HEK293 (cell line): ENCODE data around the gene TEDC2.
A peak's percentile ranks its signal among the peaks of the same experiment; 100 is the strongest.

ENCODE experiments used
- AEBP2 ChIP-seq: fragments of 450-650 bp; formaldehyde crosslinking; IDR thresholded peaks from 2 replicates; pipeline ENCODE4 v1.5.1; 2016; ENCODE audit warnings: missing biosample characterization, missing genetic modification characterization, borderline replicate concordance
- BCL11A ChIP-seq: fragments of 450-650 bp; formaldehyde crosslinking; IDR thresholded peaks from 2 replicates; pipeline ENCODE4 v1.5.1; 2016; ENCODE audit warnings: low read depth, missing biosample characterization, missing genetic modification characterization
- GLIS1 ChIP-seq: fragments of 450-650 bp; formaldehyde crosslinking; IDR thresholded peaks from 2 replicates; pipeline ENCODE4 v1.5.1; 2016; ENCODE audit warnings: missing biosample characterization, missing genetic modification characterization
- HIC1 ChIP-seq: fragments of 450-650 bp; formaldehyde crosslinking; IDR thresholded peaks from 2 replicates; pipeline ENCODE4 v1.5.1; 2016; ENCODE audit warnings: missing biosample characterization, missing genetic modification characterization
- HOXC10 ChIP-seq: sonication (generic); formaldehyde crosslinking; IDR thresholded peaks from 2 replicates; pipeline ENCODE4 v1.8.1; 2023; ENCODE audit warnings: mild to moderate bottlenecking, missing genetic modification reagents
- KLF1 ChIP-seq: fragments of 450-650 bp; formaldehyde crosslinking; IDR thresholded peaks from 2 replicates; pipeline ENCODE4 v1.5.1; 2016; ENCODE audit warnings: missing biosample characterization, missing genetic modification characterization
- KLF8 ChIP-seq: fragments of 450-650 bp; formaldehyde crosslinking; IDR thresholded peaks from 2 replicates; pipeline ENCODE4 v1.5.1; 2016; ENCODE audit warnings: missing biosample characterization, missing genetic modification characterization
- MYNN ChIP-seq: fragments of 450-650 bp; formaldehyde crosslinking; IDR thresholded peaks from 2 replicates; pipeline ENCODE4 v1.5.1; 2016; ENCODE audit warnings: missing biosample characterization, missing genetic modification characterization, borderline replicate concordance
- OVOL3 ChIP-seq: fragments of 450-650 bp; formaldehyde crosslinking; IDR thresholded peaks from 2 replicates; pipeline ENCODE4 v1.5.1; 2016; ENCODE audit warnings: missing biosample characterization, missing genetic modification characterization
- PRDM10 ChIP-seq: fragments of 450-650 bp; formaldehyde crosslinking; IDR thresholded peaks from 2 replicates; pipeline ENCODE4 v1.5.1; 2016; ENCODE audit warnings: missing biosample characterization, missing genetic modification characterization
- SP3 ChIP-seq: fragments of 450-650 bp; formaldehyde crosslinking; IDR thresholded peaks from 2 replicates; pipeline ENCODE4 v1.5.1; 2016; ENCODE audit warnings: missing biosample characterization, missing genetic modification characterization
- ZBTB26 ChIP-seq: fragments of 450-650 bp; formaldehyde crosslinking; optimal IDR thresholded peaks from 2 replicates; pipeline ENCODE3; 2016; ENCODE audit warnings: missing biosample characterization, mild to moderate bottlenecking, missing genetic modification characterization
- ZBTB44 ChIP-seq: fragments of 450-650 bp; IDR thresholded peaks from 2 replicates; pipeline ENCODE4 v1.5.1; 2018; ENCODE audit warnings: missing biosample characterization, mild to moderate bottlenecking, missing genetic modification characterization
- ZFHX2 ChIP-seq: fragments of 450-650 bp; formaldehyde crosslinking; conservative IDR thresholded peaks from 2 replicates; pipeline ENCODE4 v1.5.1; 2016; ENCODE audit warnings: missing biosample characterization, missing genetic modification characterization
- ZNF10 ChIP-seq: fragments of 450-650 bp; formaldehyde crosslinking; IDR thresholded peaks from 2 replicates; pipeline ENCODE4 v1.5.1; 2017; ENCODE audit warnings: missing biosample characterization, missing genetic modification characterization
- ZNF133 ChIP-seq: fragments of 450-650 bp; formaldehyde crosslinking; IDR thresholded peaks from 2 replicates; pipeline ENCODE4 v1.5.1; 2016; ENCODE audit warnings: missing biosample characterization, missing genetic modification characterization
- ZNF140 ChIP-seq: fragments of 450-650 bp; formaldehyde crosslinking; IDR thresholded peaks from 2 replicates; pipeline ENCODE4 v1.5.1; 2016; ENCODE audit warnings: missing biosample characterization, missing genetic modification characterization
- ZNF146 ChIP-seq: fragments of 450-650 bp; formaldehyde crosslinking; IDR thresholded peaks from 2 replicates; pipeline ENCODE4 v1.5.1; 2016; ENCODE audit warnings: missing biosample characterization, missing genetic modification characterization
- ZNF184 ChIP-seq: fragments of 450-650 bp; IDR thresholded peaks from 2 replicates; pipeline ENCODE4 v1.5.1; 2018; ENCODE audit warnings: missing biosample characterization, mild to moderate bottlenecking, missing genetic modification characterization
- ZNF2 ChIP-seq: fragments of 450-650 bp; formaldehyde crosslinking; IDR thresholded peaks from 2 replicates; pipeline ENCODE4 v1.5.1; 2016; ENCODE audit warnings: missing biosample characterization, missing genetic modification characterization
- ZNF23 ChIP-seq: fragments of 450-650 bp; formaldehyde crosslinking; IDR thresholded peaks from 2 replicates; pipeline ENCODE4 v1.5.1; 2016; ENCODE audit warnings: missing biosample characterization, missing genetic modification characterization, borderline replicate concordance
- ZNF248 ChIP-seq: fragments of 450-650 bp; formaldehyde crosslinking; IDR thresholded peaks from 2 replicates; pipeline ENCODE4 v1.5.1; 2017; ENCODE audit warnings: missing biosample characterization, missing genetic modification characterization
- ZNF362 ChIP-seq: fragments of 450-650 bp; formaldehyde crosslinking; IDR thresholded peaks from 2 replicates; pipeline ENCODE4 v1.5.1; 2016; ENCODE audit warnings: missing biosample characterization, missing genetic modification characterization
- ZNF600 ChIP-seq: fragments of 450-650 bp; formaldehyde crosslinking; IDR thresholded peaks from 2 replicates; pipeline ENCODE4 v1.5.1; 2016; ENCODE audit warnings: missing biosample characterization, missing genetic modification characterization
- ZNF701 ChIP-seq: fragments of 450-650 bp; formaldehyde crosslinking; IDR thresholded peaks from 2 replicates; pipeline ENCODE4 v1.5.1; 2016; ENCODE audit warnings: missing biosample characterization, missing genetic modification characterization
- ZNF747 ChIP-seq: fragments of 450-650 bp; formaldehyde crosslinking; IDR thresholded peaks from 2 replicates; pipeline ENCODE4 v1.5.1; 2016; ENCODE audit warnings: missing biosample characterization, missing genetic modification characterization
- ZNF768 ChIP-seq: fragments of 450-650 bp; formaldehyde crosslinking; IDR thresholded peaks from 2 replicates; pipeline ENCODE4 v1.5.1; 2018; ENCODE audit warnings: missing biosample characterization, mild to moderate bottlenecking, missing genetic modification characterization
- ZNF785 ChIP-seq: fragments of 450-650 bp; formaldehyde crosslinking; IDR thresholded peaks from 2 replicates; pipeline ENCODE4 v1.5.1; 2016; ENCODE audit warnings: missing biosample characterization, missing genetic modification characterization
- ZNF837 ChIP-seq: fragments of 450-650 bp; formaldehyde crosslinking; IDR thresholded peaks from 2 replicates; pipeline ENCODE4 v1.5.1; 2016; ENCODE audit warnings: missing biosample characterization, missing genetic modification characterization
- ZSCAN4 ChIP-seq: fragments of 450-650 bp; formaldehyde crosslinking; IDR thresholded peaks from 2 replicates; pipeline ENCODE4 v1.5.1; 2017; ENCODE audit warnings: missing biosample characterization, missing genetic modification characterization

Gene TEDC2

GRCh38 chr16:2470603-2471015, 10.7 kb downstream of the TEDC2 start (continued):
- TF ChIP-seq ZNF362 (tag by site-specific recombination) (no peak), ZNF184 (tag by site-specific recombination) (no peak), GLIS1 (tag by site-specific recombination) (peak; percentile 88), SP3 (tag by site-specific recombination) (no peak), KLF8 (tag by site-specific recombination) (0 out of 2 replicates have a peak, but pooled peaks have one; percentile 16), ZNF600 (tag by site-specific recombination) (peak; percentile 68; the same call in 1 of the 2 replicates), ZFHX2 (tag by site-specific recombination) (no peak), ZNF2 (tag by site-specific recombination) (no peak), ZNF768 (tag by site-specific recombination) (no peak), ZNF140 (no peak), HOXC10 (CRISPR knock-in tag) (no peak), HIC1 (tag by site-specific recombination) (no peak; the same call in 1 of the 2 replicates), KLF1 (tag by site-specific recombination) (no peak), ZNF785 (tag by site-specific recombination) (no peak), PRDM10 (tag by site-specific recombination) (peak; percentile 97), OVOL3 (tag by site-specific recombination) (no peak), ZNF133 (tag by site-specific recombination) (no peak), ZNF146 (tag by site-specific recombination) (no peak), ZNF747 (tag by site-specific recombination) (no peak), MYNN (no peak), ZNF701 (tag by site-specific recombination) (no peak), ZNF837 (tag by site-specific recombination) (no peak), ZNF23 (no peak), ZSCAN4 (tag by site-specific recombination) (no peak), ZNF10 (tag by site-specific recombination) (peak; percentile 99), ZNF248 (tag by site-specific recombination) (no peak), ZBTB44 (tag by site-specific recombination) (no peak), BCL11A (tag by site-specific recombination) (0 out of 2 replicates have a peak, but pooled peaks have one; percentile 41), ZBTB26 (tag by site-specific recombination) (no peak), AEBP2 (no peak)
